ENCODE results near the gene CPNE9. TPM values are rescaled to one million over a fixed set of nuclear protein-coding genes. Genes with fewer than 3 reads are reported as not detected.

The CPNE9 gene
- total and polyA plus RNA-seq, 2 donors from 2014 or later: 0.16 to 0.19 TPM

DNA sequence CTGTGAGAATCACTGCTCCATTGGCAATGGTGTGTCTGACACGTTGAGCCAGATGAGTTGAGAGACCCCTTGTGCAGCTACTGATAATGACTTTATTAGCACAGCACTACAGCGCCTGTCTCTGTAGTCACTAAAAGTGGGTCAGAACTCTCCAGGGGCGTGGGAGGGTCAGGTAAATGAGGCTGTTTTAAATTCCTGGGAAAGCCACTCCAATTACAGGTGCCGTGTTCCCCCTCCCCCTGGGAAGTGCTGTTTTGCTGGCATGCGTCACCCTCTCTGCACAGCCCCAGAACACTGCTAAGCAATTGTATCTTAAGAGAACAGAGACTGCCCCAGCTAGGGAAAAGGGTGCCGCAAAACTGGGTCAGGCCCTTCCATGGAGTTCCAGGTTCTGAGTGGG, 21.5 kb upstream of the CPNE9 start:
- no peak overlapping the region for H3K27ac ChIP-seq (ENCODE audit: low read depth in 2 of 2, low read length in 2 of 2)
- FAIRE-seq: no peak
- intact Hi-C loops (cut with DNase I): no loop called here

DNA sequence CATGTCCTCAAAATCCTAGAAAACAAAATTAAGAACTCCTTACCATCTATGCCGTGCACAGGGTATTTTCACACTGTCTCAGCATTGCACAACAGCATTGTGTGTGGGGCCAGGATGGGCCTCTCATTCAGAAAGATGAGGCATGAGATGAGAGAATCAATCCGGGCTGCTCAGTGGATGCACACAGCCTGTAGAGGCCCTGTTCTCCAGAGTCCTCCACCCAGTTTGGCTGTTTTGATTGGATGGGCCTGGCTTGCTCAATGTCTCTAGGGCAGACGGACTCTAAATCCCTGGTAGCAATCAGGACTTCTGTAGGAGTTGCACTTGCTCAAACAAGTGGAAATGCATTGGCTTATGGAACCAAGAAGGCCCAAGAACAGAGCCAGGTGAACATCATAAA, 20.2 kb upstream of the CPNE9 start:
- H3K4me1 ChIP-seq (ENCODE audit: control insufficient read depth in 2 of 3, insufficient read depth in 2 of 3, low read depth in 1 of 3, low read length in 3 of 3): peaks cover 0 to 7% (median 0%) of the 10 kb centered on the region in 3 donors
- H3K9me3 ChIP-seq (ENCODE audit: control insufficient read depth in 2 of 3, insufficient read depth in 1 of 3, low read length in 3 of 3): no peaks in the 10 kb centered on the region
- H3K27ac ChIP-seq (ENCODE audit: low read depth in 2 of 2, low read length in 2 of 2): no peak overlapping the region
- peaks cover 5 to 77% (median 74%) of the 10 kb centered on the region in 3 donors for H3K36me3 ChIP-seq (ENCODE audit: control insufficient read depth in 2 of 3, insufficient read depth in 3 of 3, low read length in 3 of 3)
- no peak for FAIRE-seq
- no peak overlapping the region for H3K9ac ChIP-seq (ENCODE audit: low read length in 3 of 3)
- intact Hi-C loops (cut with DNase I): no loop called here
- H3K4me3 ChIP-seq (ENCODE audit: low read length in 3 of 3): no peak overlapping the region
- H3K27me3 ChIP-seq (ENCODE audit: control insufficient read depth, insufficient read depth, low read length): no peaks in the 10 kb centered on the region
- TF ChIP-seq, protein P1, sequence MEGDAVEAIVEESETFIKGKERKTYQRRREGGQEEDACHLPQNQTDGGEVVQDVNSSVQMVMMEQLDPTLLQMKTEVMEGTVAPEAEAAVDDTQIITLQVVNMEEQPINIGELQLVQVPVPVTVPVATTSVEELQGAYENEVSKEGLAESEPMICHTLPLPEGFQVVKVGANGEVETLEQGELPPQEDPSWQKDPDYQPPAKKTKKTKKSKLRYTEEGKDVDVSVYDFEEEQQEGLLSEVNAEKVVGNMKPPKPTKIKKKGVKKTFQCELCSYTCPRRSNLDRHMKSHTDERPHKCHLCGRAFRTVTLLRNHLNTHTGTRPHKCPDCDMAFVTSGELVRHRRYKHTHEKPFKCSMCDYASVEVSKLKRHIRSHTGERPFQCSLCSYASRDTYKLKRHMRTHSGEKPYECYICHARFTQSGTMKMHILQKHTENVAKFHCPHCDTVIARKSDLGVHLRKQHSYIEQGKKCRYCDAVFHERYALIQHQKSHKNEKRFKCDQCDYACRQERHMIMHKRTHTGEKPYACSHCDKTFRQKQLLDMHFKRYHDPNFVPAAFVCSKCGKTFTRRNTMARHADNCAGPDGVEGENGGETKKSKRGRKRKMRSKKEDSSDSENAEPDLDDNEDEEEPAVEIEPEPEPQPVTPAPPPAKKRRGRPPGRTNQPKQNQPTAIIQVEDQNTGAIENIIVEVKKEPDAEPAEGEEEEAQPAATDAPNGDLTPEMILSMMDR (IDR thresholded peaks at IDR 0.05; ENCODE audit: borderline replicate concordance, extremely low read depth, insufficient read depth): no peak
- DNase-seq: no peak

More for the DNA sequence above, 21.5 kb upstream of the CPNE9 start:
- H3K36me3 ChIP-seq (ENCODE audit: control insufficient read depth in 2 of 3, insufficient read depth in 3 of 3, low read length in 3 of 3): peaks cover 5 to 79% (median 74%) of the 10 kb centered on the region in 3 donors
- H3K9me3 ChIP-seq (ENCODE audit: control insufficient read depth in 2 of 3, insufficient read depth in 1 of 3, low read length in 3 of 3): no peaks in the 10 kb centered on the region
- TF ChIP-seq, protein P1 (IDR thresholded peaks at IDR 0.05; ENCODE audit: borderline replicate concordance, extremely low read depth, insufficient read depth): no peak
- no peak overlapping the region for H3K9ac ChIP-seq (ENCODE audit: low read length in 3 of 3)
- no peak for DNase-seq
- no peak overlapping the region for H3K4me3 ChIP-seq (ENCODE audit: low read length in 3 of 3)
- peaks cover 0 to 7% (median 0%) of the 10 kb centered on the region in 3 donors for H3K4me1 ChIP-seq (ENCODE audit: control insufficient read depth in 2 of 3, insufficient read depth in 2 of 3, low read depth in 1 of 3, low read length in 3 of 3)
- H3K27me3 ChIP-seq (ENCODE audit: control insufficient read depth, insufficient read depth, low read length): no peaks in the 10 kb centered on the region

DNA sequence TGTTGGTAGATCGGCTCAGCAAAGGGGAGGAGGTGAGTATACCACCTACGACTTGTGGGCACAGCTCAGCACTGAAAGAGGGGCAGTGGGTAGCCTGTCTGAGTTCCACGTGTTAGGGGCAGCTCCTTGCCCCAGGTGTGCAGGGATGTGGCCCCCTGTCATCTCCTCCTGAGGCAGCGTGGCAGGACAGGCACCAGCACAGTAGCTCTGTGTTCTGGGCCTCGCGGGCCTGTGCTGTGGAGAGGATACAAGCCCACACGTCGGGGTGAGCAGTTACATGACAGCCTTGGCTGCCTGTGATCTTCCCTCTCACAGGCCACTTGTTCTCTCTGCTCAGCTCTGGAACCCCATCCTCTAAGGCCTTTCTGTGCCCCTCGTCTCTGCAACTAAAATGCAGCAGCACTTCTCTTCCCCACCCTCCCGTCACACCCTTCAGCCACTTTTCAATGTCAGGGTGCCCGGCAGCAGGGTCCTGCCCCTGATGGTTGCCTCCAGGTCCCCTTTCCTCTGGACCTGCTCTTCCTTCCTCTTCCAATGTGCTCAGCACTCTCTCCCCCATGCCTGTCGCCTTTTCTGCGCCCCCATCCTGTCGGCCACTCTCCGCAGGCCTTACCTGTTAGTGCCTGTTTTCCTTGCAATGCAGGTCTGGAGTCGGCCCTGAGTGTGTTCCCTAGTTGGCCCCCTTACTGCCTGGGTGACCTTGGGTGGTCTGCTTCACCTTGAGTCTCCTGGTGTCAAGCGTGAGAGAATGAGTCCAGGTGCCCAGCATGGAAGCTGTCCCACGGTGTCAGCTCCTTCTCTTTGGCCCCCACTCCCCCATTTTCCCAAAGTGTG, 18.2 kb upstream of the CPNE9 start:
- FAIRE-seq: no peak
- TF ChIP-seq, protein P1 (IDR thresholded peaks at IDR 0.05; ENCODE audit: borderline replicate concordance, extremely low read depth, insufficient read depth): no peak
- H3K9me3 ChIP-seq (ENCODE audit: control insufficient read depth in 2 of 3, insufficient read depth in 1 of 3, low read length in 3 of 3): no peaks in the 10 kb centered on the region
- H3K9ac ChIP-seq (ENCODE audit: low read length in 3 of 3): no peak overlapping the region
- no peak overlapping the region for H3K4me3 ChIP-seq (ENCODE audit: low read length in 3 of 3)
- H3K27ac ChIP-seq (ENCODE audit: low read depth in 2 of 2, low read length in 2 of 2): no peak overlapping the region
- peaks cover 0 to 7% (median 0%) of the 10 kb centered on the region in 3 donors for H3K4me1 ChIP-seq (ENCODE audit: control insufficient read depth in 2 of 3, insufficient read depth in 2 of 3, low read depth in 1 of 3, low read length in 3 of 3)
- peaks cover 5 to 77% (median 72%) of the 10 kb centered on the region in 3 donors for H3K36me3 ChIP-seq (ENCODE audit: control insufficient read depth in 2 of 3, insufficient read depth in 3 of 3, low read length in 3 of 3)
- intact Hi-C loops (cut with DNase I): no loop called here
- DNase-seq: peak in 1 of 5 donors; percentile 57
- H3K27me3 ChIP-seq (ENCODE audit: control insufficient read depth, insufficient read depth, low read length): no peaks in the 10 kb centered on the region
